HCT116 (cell line): ENCODE measurements around the gene SFT2D2. TPM values are rescaled to one million over a fixed set of nuclear protein-coding genes. Genes with fewer than 3 reads are reported as not detected.

ENCODE experiments used
- ATAC-seq: fragments of 200-7000 bp; cut with Tn5 transposase; 2 replicates; pipeline ENCODE4 v1.9.1; 2020; ENCODE audit warnings: mild to moderate bottlenecking, moderate library complexity
- BruUV-seq: library from RNA; stranded (reverse); fragments of 400-500 nt; replicated peaks from 2 replicates; lab custom pipeline; 2021; lab: Mats Ljungman, UMichigan
- CTCF ChIA-PET: fragments of 300-600 bp; sonication (Branson Sonifier 250); formaldehyde crosslinking; loops from one replicate; lab custom pipeline; 2021; ENCODE audit warnings: antibody characterized with exemption; lab: Charles Lee
- POLR2A ChIA-PET: fragments of 300-600, 350-600 bp; sonication (Branson Sonifier 250); formaldehyde crosslinking; loops from one replicate; lab custom pipeline; 2021; ENCODE audit warnings: antibody characterized with exemption; lab: Charles Lee
- RAD21 ChIA-PET, 2 experiments: fragments of 300-600 bp; sonication (Branson Sonifier 250); formaldehyde crosslinking; loops; one replicate each; lab custom pipeline; 2023; ENCODE audit warnings: low total read pairs in 2 of 2; ENCODE audit not compliant: uncharacterized antibody in 2 of 2, unreplicated experiment in 2 of 2, low non-redundant PET in 1 of 2; lab: Charles Lee
- DNase-seq: peaks from one replicate; pipeline ENCODE4 v3.0.0-alpha.2; 2010; ENCODE audit warnings: low read depth, low spot score
- H2AFZ ChIP-seq: fragments of 200-600 bp; shearing (Covaris generic), sonication (generic); 2 replicates; pipeline ENCODE4 v1.6.1; 2017; ENCODE audit warnings: low read depth, mixed run types, mixed read lengths, antibody characterized with exemption, low read length; ENCODE audit not compliant: poor library complexity, severe bottlenecking
- H3K27ac ChIP-seq: 2 replicates; pipeline ENCODE4 v1.5.1; 2012; ENCODE audit warnings: low read depth, low read length
- H3K27me3 ChIP-seq: fragments of 200-600 bp; sonication (generic); 2 replicates; pipeline ENCODE4 v1.6.1; 2016; ENCODE audit warnings: mixed run types, low read length, mixed read lengths; ENCODE audit not compliant: insufficient read depth
- H3K36me3 ChIP-seq, 2 experiments: fragments of 200-500 bp in 1 of 2; fragments of 200-600 bp in 1 of 2; sonication (Bioruptor generic) in 1 of 2; sonication (generic) in 1 of 2; 2 replicates each; pipeline versions ENCODE4 v1.5.1 to v1.6.1; 2014 to 2016; ENCODE audit warnings: low read length in 2 of 2, inconsistent platforms in 1 of 2, mixed read lengths in 1 of 2, mixed run types in 1 of 2; ENCODE audit not compliant: insufficient read depth in 2 of 2, control insufficient read depth in 1 of 2
- H3K4me1 ChIP-seq, 2 experiments: fragments of 200-600 bp in 1 of 2; sonication (generic) in 1 of 2; 2 replicates each; pipeline versions ENCODE4 v1.5.1 to v1.6.1; 2012 to 2017; ENCODE audit warnings: low read length in 2 of 2, inconsistent platforms in 1 of 2, mild to moderate bottlenecking in 1 of 2, mixed read lengths in 1 of 2, mixed run types in 1 of 2, moderate library complexity in 1 of 2; ENCODE audit not compliant: insufficient read depth in 2 of 2, control insufficient read depth in 1 of 2
- H3K4me2 ChIP-seq: fragments of 200-600 bp; sonication (generic); 2 replicates; pipeline ENCODE4 v1.6.1; 2017; ENCODE audit warnings: mixed run types, low read length, mixed read lengths
- H3K4me3 ChIP-seq, 2 experiments: fragments of 200-600 bp in 1 of 2; sonication (generic) in 1 of 2; replicated peaks in 1 of 2; 2 replicates each; pipeline ENCODE4 v1.5.1; 2011 to 2016; ENCODE audit warnings: low read length in 2 of 2, control low read depth in 1 of 2, low read depth in 1 of 2, mild to moderate bottlenecking in 1 of 2, mixed read lengths in 1 of 2, mixed run types in 1 of 2
- H3K79me2 ChIP-seq: fragments of 200-600 bp; sonication (generic); 2 replicates; pipeline ENCODE4 v1.6.1; 2017; ENCODE audit warnings: mild to moderate bottlenecking, mixed run types, low read length, moderate library complexity, mixed read lengths; ENCODE audit not compliant: insufficient read depth
- H3K9ac ChIP-seq: fragments of 200-600 bp; sonication (generic); 2 replicates; pipeline ENCODE4 v1.6.1; 2016; ENCODE audit warnings: low read length, mixed read lengths
- H3K9me2 ChIP-seq: fragments of 200-600 bp; sonication (generic), shearing (Covaris generic); 2 replicates; pipeline ENCODE4 v1.6.1; 2017; ENCODE audit warnings: mixed run types, mild to moderate bottlenecking, moderate library complexity; ENCODE audit not compliant: insufficient read depth
- H3K9me3 ChIP-seq, 2 experiments: fragments of 200-500 bp in 1 of 2; fragments of 200-600 bp in 1 of 2; sonication (Bioruptor generic) in 1 of 2; sonication (generic) in 1 of 2; 2 replicates each; pipeline ENCODE4 v1.6.1; 2014 to 2017; ENCODE audit warnings: low read length in 2 of 2, mixed read lengths in 2 of 2, inconsistent platforms in 1 of 2, low read depth in 1 of 2, mild to moderate bottlenecking in 1 of 2, mixed run types in 1 of 2, moderate library complexity in 1 of 2; ENCODE audit not compliant: control insufficient read depth in 1 of 2, insufficient read depth in 1 of 2
- H4K20me1 ChIP-seq: fragments of 200-600 bp; sonication (generic), shearing (Covaris generic); 2 replicates; pipeline ENCODE4 v1.6.1; 2017; ENCODE audit warnings: mixed run types, mild to moderate bottlenecking, moderate library complexity; ENCODE audit not compliant: insufficient read depth
- ATF3 ChIP-seq: IDR thresholded peaks from 2 replicates; pipeline ENCODE4 v1.6.1; 2012
- EZH2phosphoT487 ChIP-seq: fragments of 200-600 bp; IDR thresholded peaks from 2 replicates; pipeline ENCODE4 v1.6.1; 2018; ENCODE audit warnings: antibody characterized with exemption, borderline replicate concordance
- FOSL1 ChIP-seq: IDR thresholded peaks from 2 replicates; pipeline ENCODE4 v1.6.1; 2012; ENCODE audit warnings: low read depth
- JUND ChIP-seq: IDR thresholded peaks from 2 replicates; pipeline ENCODE4 v1.6.1; 2012
- POLR2A ChIP-seq: IDR thresholded peaks from 2 replicates; pipeline ENCODE4 v1.7.0; 2011; ENCODE audit warnings: borderline replicate concordance; ENCODE audit not compliant: insufficient read depth, insufficient read length; ENCODE audit errors: extremely low read depth
- RAD21 ChIP-seq: IDR thresholded peaks from 2 replicates; pipeline ENCODE4 v1.6.1; 2012; ENCODE audit warnings: low read depth, mild to moderate bottlenecking
- YY1 ChIP-seq: IDR thresholded peaks from 2 replicates; pipeline ENCODE4 v1.6.1; 2011; ENCODE audit warnings: low read length, low read depth, moderate library complexity, mild to moderate bottlenecking; ENCODE audit not compliant: insufficient replicate concordance; ENCODE audit errors: extremely low read depth
- ZFX ChIP-seq: fragments of 450-650 bp; IDR thresholded peaks from 2 replicates; pipeline ENCODE4 v1.6.1; 2017
- intact Hi-C: fragments of 100-400 bp; cut with micrococcal nuclease; formaldehyde crosslinking; loops from 2 replicates; pipeline ENCODE4 v1.10.0; 2022
- total RNA-seq: library from RNA; stranded (reverse); gene quantifications from one replicate; pipeline ENCODE4 v1.2.1, GENCODE V29; 2021; ENCODE audit not compliant: unreplicated experiment
- TF ChIP-seq, protein P1 (sequence below): IDR thresholded peaks from 2 replicates; pipeline ENCODE4 v1.6.1; 2011; ENCODE audit warnings: mild to moderate bottlenecking, low read length, moderate library complexity; ENCODE audit not compliant: insufficient replicate concordance; ENCODE audit errors: extremely low read depth
- TF ChIP-seq, protein P2 (sequence below), 3 experiments: fragments of 200-600 bp in 1 of 3; sonication (generic) in 1 of 3; IDR thresholded peaks in 2 of 3; conservative IDR thresholded peaks in 1 of 3; 2 replicates each; pipeline ENCODE4 v1.5.1; 2012 to 2017; ENCODE audit warnings: low read depth in 2 of 3, low read length in 2 of 3, antibody characterized with exemption in 1 of 3, borderline replicate concordance in 1 of 3, control low read depth in 1 of 3, mild to moderate bottlenecking in 1 of 3, mixed read lengths in 1 of 3, mixed run types in 1 of 3, moderate library complexity in 1 of 3; ENCODE audit not compliant: insufficient read depth in 1 of 3

The SFT2D2 gene
- total RNA-seq, 1 experiment from 2014 or later, result 57.5 TPM

DNA sequence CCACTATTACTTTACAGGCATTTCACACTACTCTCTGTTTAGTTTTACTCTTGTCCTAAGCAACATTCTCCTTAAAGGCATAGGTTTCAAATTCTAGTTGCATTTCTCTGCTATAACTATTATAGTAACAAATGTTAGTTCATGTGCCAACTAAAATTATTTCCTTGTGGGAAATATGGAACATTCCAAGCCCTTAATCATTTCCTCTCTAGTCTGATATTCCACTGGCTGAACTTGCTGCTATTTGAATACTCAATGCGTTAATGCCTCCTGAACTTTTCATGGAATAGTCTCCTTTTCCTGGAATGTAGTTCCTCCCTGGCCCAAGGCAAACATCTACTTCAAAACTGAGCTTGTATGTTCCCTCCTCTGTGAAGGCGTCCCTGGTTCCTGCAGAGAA lies 35.6 kb downstream of the SFT2D2 start (continued):
- TF ChIP-seq, protein P1, sequence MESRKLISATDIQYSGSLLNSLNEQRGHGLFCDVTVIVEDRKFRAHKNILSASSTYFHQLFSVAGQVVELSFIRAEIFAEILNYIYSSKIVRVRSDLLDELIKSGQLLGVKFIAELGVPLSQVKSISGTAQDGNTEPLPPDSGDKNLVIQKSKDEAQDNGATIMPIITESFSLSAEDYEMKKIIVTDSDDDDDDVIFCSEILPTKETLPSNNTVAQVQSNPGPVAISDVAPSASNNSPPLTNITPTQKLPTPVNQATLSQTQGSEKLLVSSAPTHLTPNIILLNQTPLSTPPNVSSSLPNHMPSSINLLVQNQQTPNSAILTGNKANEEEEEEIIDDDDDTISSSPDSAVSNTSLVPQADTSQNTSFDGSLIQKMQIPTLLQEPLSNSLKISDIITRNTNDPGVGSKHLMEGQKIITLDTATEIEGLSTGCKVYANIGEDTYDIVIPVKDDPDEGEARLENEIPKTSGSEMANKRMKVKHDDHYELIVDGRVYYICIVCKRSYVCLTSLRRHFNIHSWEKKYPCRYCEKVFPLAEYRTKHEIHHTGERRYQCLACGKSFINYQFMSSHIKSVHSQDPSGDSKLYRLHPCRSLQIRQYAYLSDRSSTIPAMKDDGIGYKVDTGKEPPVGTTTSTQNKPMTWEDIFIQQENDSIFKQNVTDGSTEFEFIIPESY, result no peak
- TF ChIP-seq, protein P2, sequence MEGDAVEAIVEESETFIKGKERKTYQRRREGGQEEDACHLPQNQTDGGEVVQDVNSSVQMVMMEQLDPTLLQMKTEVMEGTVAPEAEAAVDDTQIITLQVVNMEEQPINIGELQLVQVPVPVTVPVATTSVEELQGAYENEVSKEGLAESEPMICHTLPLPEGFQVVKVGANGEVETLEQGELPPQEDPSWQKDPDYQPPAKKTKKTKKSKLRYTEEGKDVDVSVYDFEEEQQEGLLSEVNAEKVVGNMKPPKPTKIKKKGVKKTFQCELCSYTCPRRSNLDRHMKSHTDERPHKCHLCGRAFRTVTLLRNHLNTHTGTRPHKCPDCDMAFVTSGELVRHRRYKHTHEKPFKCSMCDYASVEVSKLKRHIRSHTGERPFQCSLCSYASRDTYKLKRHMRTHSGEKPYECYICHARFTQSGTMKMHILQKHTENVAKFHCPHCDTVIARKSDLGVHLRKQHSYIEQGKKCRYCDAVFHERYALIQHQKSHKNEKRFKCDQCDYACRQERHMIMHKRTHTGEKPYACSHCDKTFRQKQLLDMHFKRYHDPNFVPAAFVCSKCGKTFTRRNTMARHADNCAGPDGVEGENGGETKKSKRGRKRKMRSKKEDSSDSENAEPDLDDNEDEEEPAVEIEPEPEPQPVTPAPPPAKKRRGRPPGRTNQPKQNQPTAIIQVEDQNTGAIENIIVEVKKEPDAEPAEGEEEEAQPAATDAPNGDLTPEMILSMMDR (IDR thresholded peaks at IDR 0.05 in 2 of 3, conservative IDR thresholded peaks at IDR 0.05 in 1 of 3; ENCODE audit: borderline replicate concordance in 1 of 3, insufficient read depth in 1 of 3, low read depth in 2 of 3, low read length in 2 of 3), result no peak
- TF ChIP-seq ZFX (no peak), EZH2phosphoT487 (no peak), POLR2A (no peak), RAD21 (no peak), YY1 (no peak), ATF3 (no peak)

DNA sequence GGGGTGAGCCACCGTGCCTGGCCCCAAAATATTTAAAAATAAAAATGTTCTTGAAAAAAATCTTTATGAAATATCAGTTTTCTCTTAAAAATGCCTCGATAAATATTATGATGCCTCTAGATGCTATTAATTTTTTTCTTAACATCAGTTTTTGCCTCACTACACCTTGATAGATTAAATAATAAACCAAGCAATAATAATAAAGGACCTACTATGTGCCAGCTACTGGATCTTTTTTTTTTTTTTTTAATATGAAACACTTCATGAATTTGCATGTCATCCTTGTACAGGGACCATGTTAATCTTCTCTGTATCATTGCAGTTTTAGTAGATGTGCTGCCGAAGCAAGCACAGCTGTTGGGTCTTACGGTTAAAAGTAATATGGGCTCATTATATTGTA lies 37.3 kb downstream of the SFT2D2 start:
- H3K9me2 ChIP-seq, result no peaks in the 10 kb centered on the region
- POLR2A ChIA-PET, result no interaction called here
- H3K27me3 ChIP-seq, result no peaks in the 10 kb centered on the region
- H3K4me2 ChIP-seq, result no peak overlapping the region
- no peak for ATAC-seq
- BruUV-seq, result no TSS peak
- no peaks in the 10 kb centered on the region for H3K36me3 ChIP-seq
- H2AFZ ChIP-seq, result no peak overlapping the region
- no peaks in the 10 kb centered on the region for H4K20me1 ChIP-seq
- 0 out of 2 replicates have a peak, but pooled peaks cover 2% of the 10 kb centered on the region for H3K79me2 ChIP-seq
- no peak overlapping the region for H3K27ac ChIP-seq
- DNase-seq, result no peak
- no peaks in the 10 kb centered on the region for H3K4me1 ChIP-seq
- RAD21 ChIA-PET, result no interaction called here
- H3K4me3 ChIP-seq, result no peak overlapping the region
- CTCF ChIA-PET, result no interaction called here
- no peaks in the 10 kb centered on the region; a peak in 1 of 4 replicates for H3K9me3 ChIP-seq
- intact Hi-C loops, result no loop called here
- H3K9ac ChIP-seq, result no peak overlapping the region
- TF ChIP-seq RAD21 (no peak), ATF3 (no peak), JUND (no peak), FOSL1 (no peak), EZH2phosphoT487 (no peak)
- TF ChIP-seq, all 23 proteins: peak for 0
